ENCODE measurements around the gene SFSWAP. TPM values are rescaled to one million over a fixed set of nuclear protein-coding genes. Genes with fewer than 3 reads are reported as not detected.

Gene SFSWAP
- total RNA-seq, 4 donors from 2014 or later: 47.3 to 169 (median 75.6) TPM

DNA sequence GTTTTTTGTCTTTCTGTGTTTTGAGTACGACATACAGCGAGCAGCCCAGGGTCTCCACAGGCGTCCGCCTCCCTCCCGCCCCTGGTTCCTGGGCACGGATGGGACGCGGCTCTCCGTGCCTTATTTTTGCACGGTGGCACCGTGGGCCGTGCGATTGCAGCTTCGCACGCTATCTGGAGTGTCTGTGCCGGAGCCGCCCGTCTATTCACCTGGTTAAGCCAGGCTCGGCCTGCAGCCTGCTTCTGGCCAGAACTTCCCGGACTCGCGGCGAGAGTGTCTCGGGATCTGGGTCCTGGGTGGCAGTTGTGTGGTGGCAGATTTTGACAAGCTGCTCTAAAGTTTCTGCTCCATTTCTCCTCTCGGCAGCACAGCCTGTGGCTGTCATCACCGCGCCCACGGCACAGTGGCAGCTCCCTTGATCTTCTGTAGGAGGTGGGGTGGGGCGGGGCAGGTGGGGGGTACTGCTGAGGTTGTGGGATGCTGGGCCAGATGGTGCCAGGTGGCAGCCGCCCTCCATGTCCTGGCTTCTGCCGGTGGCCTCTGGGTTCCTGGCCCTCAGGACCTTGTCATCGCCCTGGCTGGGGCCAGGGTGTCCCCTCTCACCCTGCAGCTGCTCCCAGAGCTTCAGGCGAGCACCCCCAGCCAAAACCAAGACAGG is 120.2 kb downstream of the SFSWAP start:
- H3K27ac ChIP-seq: peak overlapping the region in 3 of 4 donors; percentile 65 to 75 (median 72)
- H3K36me3 ChIP-seq: no peaks in the 10 kb centered on the region
- DNase-seq: peak in 1 of 3 donors; percentile 47
- H3K27me3 ChIP-seq: peaks cover 0 to 21% of the 10 kb centered on the region in 2 donors
- no peaks in the 10 kb centered on the region for H3K9me3 ChIP-seq
- peaks cover 0 to 48% (median 22%) of the 10 kb centered on the region in 4 donors for H3K4me1 ChIP-seq
- TF ChIP-seq POLR2A (IDR thresholded peaks at IDR 0.05): no peak
- TF ChIP-seq, protein P1, sequence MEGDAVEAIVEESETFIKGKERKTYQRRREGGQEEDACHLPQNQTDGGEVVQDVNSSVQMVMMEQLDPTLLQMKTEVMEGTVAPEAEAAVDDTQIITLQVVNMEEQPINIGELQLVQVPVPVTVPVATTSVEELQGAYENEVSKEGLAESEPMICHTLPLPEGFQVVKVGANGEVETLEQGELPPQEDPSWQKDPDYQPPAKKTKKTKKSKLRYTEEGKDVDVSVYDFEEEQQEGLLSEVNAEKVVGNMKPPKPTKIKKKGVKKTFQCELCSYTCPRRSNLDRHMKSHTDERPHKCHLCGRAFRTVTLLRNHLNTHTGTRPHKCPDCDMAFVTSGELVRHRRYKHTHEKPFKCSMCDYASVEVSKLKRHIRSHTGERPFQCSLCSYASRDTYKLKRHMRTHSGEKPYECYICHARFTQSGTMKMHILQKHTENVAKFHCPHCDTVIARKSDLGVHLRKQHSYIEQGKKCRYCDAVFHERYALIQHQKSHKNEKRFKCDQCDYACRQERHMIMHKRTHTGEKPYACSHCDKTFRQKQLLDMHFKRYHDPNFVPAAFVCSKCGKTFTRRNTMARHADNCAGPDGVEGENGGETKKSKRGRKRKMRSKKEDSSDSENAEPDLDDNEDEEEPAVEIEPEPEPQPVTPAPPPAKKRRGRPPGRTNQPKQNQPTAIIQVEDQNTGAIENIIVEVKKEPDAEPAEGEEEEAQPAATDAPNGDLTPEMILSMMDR (IDR thresholded peaks at IDR 0.05): no peak
- peak overlapping the region; percentile 29 to 59 (median 52) for H3K4me3 ChIP-seq

DNA sequence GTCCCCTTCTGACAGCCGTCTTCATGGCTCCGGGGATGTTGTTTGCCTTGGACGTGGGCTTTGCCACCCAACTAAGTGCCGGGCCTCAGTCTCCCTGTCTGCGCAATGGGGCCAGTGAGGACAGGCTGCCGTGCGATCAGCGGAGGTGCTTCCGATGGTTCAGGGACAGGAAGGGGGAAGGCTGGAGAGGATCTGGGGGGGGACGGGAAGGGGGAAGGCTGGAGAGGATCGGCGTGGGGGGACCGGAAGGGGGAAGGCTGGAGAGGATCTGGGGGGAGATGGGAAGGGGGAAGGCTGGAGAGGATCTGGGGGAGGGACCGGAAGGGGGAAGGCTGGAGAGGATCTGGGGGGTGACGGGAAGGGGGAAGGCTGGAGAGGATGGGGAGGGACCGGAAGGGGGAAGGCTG is 120.7 kb downstream of the SFSWAP start:
- Histone ChIP-seq H3K27ac (peak overlapping the region in 3 of 4 donors; percentile 65 to 75 (median 72)), H3K36me3 (no peaks in the 10 kb centered on the region), H3K4me3 (peak overlapping the region in 3 of 4 donors; percentile 29 to 59 (median 51)), H3K9me3 (no peaks in the 10 kb centered on the region), H3K4me1 (peaks cover 0 to 48% (median 22%) of the 10 kb centered on the region in 4 donors), H3K27me3 (peaks cover 0 to 21% of the 10 kb centered on the region in 2 donors)
- TF ChIP-seq POLR2A (IDR thresholded peaks at IDR 0.05): no peak
- TF ChIP-seq, protein P1 (IDR thresholded peaks at IDR 0.05): no peak
- peak in 1 of 3 donors; percentile 43 for DNase-seq

DNA sequence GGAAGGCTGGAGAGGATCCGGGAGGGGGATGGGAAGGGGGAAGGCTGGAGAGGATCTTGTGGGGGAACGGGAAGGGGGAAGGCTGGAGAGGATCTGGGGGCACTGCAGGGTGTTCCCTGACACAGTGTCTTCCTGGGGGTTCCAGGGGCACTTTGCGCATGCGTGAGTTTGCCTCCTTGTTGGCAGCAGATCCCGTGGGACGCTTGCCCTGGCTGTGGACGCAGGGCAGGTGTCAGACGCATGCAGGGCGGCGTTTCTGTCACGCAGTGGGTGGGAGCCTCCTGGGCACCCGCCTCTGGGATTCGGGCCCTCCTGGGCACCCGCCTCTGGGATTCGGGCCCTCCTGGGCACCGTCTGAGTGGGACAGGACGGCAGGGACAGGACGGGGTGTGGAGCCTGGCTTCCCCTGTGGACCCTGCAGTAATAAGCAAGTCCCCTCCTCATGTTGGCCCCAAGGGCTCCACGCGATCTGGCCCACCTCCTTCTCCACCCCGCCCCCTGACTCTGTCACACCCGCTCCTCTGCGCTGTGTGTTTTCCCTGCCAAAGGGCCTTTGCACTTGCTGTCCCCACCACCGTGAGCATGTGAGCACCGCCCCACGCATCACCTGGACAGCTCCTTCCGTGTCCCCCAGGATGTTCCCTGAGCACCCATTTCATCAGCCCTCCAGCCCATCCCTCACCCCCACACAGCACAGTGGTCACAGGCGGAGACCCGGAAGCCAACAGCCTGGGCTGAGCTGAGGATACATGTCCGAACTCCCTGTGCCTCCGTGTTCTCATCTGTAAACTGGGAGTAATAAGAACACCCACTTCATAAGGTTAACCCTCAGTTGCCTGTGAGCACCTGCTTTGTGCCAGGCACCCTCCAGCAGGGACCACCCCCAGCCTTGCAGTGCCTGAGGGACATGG is 121.7 kb downstream of the SFSWAP start:
- H3K27ac ChIP-seq: peak overlapping the region in 2 of 4 donors; percentile 35 to 54
- H3K27me3 ChIP-seq: peaks cover 0 to 18% of the 10 kb centered on the region in 2 donors
- DNase-seq: peak in 1 of 3 donors; percentile 53
- H3K4me3 ChIP-seq: peak overlapping the region in 2 of 4 donors; percentile 14 to 36
- H3K4me1 ChIP-seq: peaks cover 0 to 47% (median 22%) of the 10 kb centered on the region in 4 donors
- TF ChIP-seq POLR2A (IDR thresholded peaks at IDR 0.05): no peak
- TF ChIP-seq, protein P1 (IDR thresholded peaks at IDR 0.05): no peak
- no peaks in the 10 kb centered on the region for H3K9me3 ChIP-seq
- H3K36me3 ChIP-seq: no peaks in the 10 kb centered on the region

DNA sequence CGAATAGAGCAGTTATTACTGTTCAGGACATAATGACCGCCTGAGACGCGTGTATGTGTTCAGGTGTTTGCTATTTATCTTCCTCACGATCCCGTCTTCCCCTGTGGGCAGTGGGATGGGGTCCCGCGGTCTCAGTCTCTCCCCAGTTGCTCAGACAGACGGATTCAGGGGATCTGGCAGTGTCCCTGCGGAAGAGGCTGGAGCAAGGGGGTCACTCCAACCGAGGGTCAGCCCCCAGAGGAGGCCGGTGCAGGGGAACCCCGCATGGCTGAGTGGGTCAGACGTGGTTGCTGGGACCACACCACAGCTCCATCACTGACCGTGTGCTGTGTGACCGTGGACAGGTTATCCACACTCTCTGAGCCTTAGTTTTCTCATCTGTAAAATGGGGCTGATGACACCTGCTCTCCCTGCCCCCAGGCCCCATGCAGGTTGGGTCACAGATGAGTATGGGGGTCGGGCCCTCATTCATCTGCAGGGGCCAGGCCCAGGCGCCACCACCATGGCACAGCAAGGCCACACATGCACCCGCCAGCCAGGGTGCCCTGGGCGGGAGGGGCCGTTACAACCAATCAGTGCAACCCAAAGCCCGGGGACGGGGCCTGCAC is 122.5 kb downstream of the SFSWAP start:
- Histone ChIP-seq H3K36me3 (no peaks in the 10 kb centered on the region), H3K9me3 (no peaks in the 10 kb centered on the region), H3K27ac (no peak overlapping the region), H3K27me3 (peaks cover 0 to 12% of the 10 kb centered on the region in 2 donors), H3K4me1 (peaks cover 0 to 41% (median 17%) of the 10 kb centered on the region in 4 donors), H3K4me3 (no peak overlapping the region)
- no peak for DNase-seq
- no peak for TF ChIP-seq POLR2A (IDR thresholded peaks at IDR 0.05)
- TF ChIP-seq, protein P1 (IDR thresholded peaks at IDR 0.05): no peak

DNA sequence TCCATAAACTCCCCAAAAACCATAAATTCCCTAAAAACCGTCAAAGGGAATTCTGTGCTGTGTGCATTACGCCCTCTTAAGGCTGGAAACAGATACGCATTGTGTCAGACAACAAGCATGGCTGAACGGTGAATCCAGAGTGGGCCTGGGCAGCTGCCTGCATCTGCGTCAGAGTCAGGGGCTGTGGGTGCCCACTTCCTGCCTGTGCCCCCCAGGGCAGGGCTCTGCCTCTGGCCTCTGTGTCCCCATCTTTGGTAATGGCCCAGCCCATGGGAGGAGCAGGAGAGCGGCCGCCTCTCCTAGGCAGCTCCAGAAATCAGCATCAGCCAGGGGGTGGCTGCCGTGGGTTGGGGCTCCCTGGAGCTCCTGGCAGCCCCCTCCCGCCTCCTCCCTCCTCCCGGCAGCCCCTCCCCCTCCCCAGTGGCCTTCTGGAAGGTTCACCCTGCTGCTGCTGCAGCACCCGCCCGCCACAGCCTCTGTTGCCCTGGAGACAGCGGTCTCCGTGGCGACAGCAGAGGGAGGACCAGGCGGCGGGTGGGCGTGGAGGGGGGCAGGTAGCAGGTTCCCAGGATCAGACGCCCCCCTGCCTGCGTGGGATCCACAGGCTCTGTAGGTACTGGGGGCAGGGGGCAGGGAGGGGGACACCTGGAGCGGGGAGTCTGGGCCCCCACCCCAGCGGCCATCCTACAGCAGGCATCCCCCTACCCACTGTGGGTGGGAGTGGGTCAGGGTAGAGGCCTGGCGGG is 123.2 kb downstream of the SFSWAP start:
- DNase-seq: peak in 1 of 3 donors; percentile 40
- no peak overlapping the region for H3K4me3 ChIP-seq
- peaks cover 0 to 35% (median 14%) of the 10 kb centered on the region in 4 donors for H3K4me1 ChIP-seq
- H3K36me3 ChIP-seq: no peaks in the 10 kb centered on the region
- H3K27me3 ChIP-seq: peaks cover 0 to 7% of the 10 kb centered on the region in 2 donors
- no peaks in the 10 kb centered on the region for H3K9me3 ChIP-seq
- TF ChIP-seq, protein P1 (IDR thresholded peaks at IDR 0.05): peak in 2 of 6 experiments; percentile 5 to 7
- no peak for TF ChIP-seq POLR2A (IDR thresholded peaks at IDR 0.05)
- no peak overlapping the region for H3K27ac ChIP-seq
